Suprapubic skin (tissue), 4 donors: ENCODE data around the gene NLGN2. TPM values are rescaled to one million over a fixed set of nuclear protein-coding genes. Genes with fewer than 3 reads are reported as not detected.

ENCODE experiments used
- DNase-seq, 2 donors: peaks; one replicate each; pipeline ENCODE4 v3.0.0-alpha.2; 2019; ENCODE audit warnings: low spot score in 2 of 2
- H3K27ac ChIP-seq: fragments of 200-600 bp; sonication (generic); one replicate; pipeline ENCODE4 v1.5.1; 2019
- H3K27me3 ChIP-seq: fragments of 200-600 bp; sonication (generic); one replicate; pipeline ENCODE4 v1.5.1; 2019
- H3K36me3 ChIP-seq: fragments of 200-600 bp; sonication (generic); one replicate; pipeline ENCODE4 v1.5.1; 2019
- H3K4me1 ChIP-seq: fragments of 200-600 bp; sonication (generic); one replicate; pipeline ENCODE4 v1.5.1; 2019
- H3K4me3 ChIP-seq: fragments of 200-600 bp; sonication (generic); one replicate; pipeline ENCODE4 v1.5.1; 2019; ENCODE audit warnings: mild to moderate bottlenecking
- H3K9me3 ChIP-seq: fragments of 200-600 bp; sonication (generic); one replicate; pipeline ENCODE4 v1.5.1; 2019
- EP300 ChIP-seq: sonication (generic); formaldehyde crosslinking; IDR thresholded peaks from one replicate; pipeline ENCODE4 v1.6.1; 2017; ENCODE audit warnings: antibody characterized with exemption
- POLR2A ChIP-seq, 2 donors: fragments of 450-650 bp; IDR thresholded peaks; one replicate each; pipeline ENCODE4 v1.6.1; 2017; ENCODE audit warnings: antibody characterized with exemption in 2 of 2, mild to moderate bottlenecking in 2 of 2, moderate library complexity in 2 of 2
- POLR2AphosphoS5 ChIP-seq, 3 donors: sonication (generic); formaldehyde crosslinking; IDR thresholded peaks; one replicate each; pipeline ENCODE4 v1.6.1; 2017; ENCODE audit warnings: antibody characterized with exemption in 3 of 3
- WGBS: methylation state at CpG from one replicate; pipeline ENCODE4 v1.1.5; 2018; 5-methylcytosine and 5-hydroxymethylcytosine counted together
- total RNA-seq, 4 donors: library from RNA; depleted of rRNA; stranded (reverse); fragments of >200 nt; gene quantifications; one replicate each; pipeline ENCODE4 v1.1.0, GENCODE V29; 2016
- TF ChIP-seq, protein P1 (sequence below), 2 donors: fragments of 200-600 bp in 1 of 2; fragments of 450-650 bp in 1 of 2; sonication (generic) in 1 of 2; IDR thresholded peaks; one replicate each; pipeline ENCODE4 v1.5.1; 2016 to 2019; ENCODE audit warnings: antibody characterized with exemption in 2 of 2, mild to moderate bottlenecking in 1 of 2, moderate library complexity in 1 of 2

Gene NLGN2
- total RNA-seq, 4 donors from 2014 or later = 5.9 to 17.9 (median 8.1) TPM

DNA sequence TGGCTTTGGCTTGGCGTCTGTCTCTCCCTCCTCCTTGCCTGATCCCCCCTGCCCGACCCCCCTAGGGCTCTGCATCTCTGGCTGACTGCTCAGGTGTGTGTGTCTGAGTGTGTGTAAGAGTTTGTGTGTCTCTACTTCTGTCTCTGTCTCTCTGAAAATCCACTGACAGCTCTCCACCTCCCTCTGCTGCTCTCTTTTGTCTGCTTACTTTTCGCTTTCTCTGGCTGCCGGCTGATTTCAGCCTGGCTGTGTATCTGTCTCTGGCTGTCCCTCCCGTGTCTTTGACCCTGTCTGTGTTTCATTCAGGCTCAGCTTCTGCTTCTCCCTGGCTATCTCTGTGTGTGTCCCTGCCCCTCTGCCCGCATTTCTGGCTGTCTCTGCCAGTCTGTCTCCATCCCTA is 8.7 kb downstream of the NLGN2 start:
- H3K27ac ChIP-seq = no peak overlapping the region
- DNase-seq = no peak
- no peaks in the 10 kb centered on the region for H3K9me3 ChIP-seq
- H3K4me3 ChIP-seq = no peak overlapping the region
- H3K27me3 ChIP-seq = no peaks in the 10 kb centered on the region
- H3K4me1 ChIP-seq = no peaks in the 10 kb centered on the region
- peaks cover 27% of the 10 kb centered on the region for H3K36me3 ChIP-seq
- WGBS = 85% methylated on average over 6 of the region's 6 CpGs
- TF ChIP-seq EP300 (no peak), POLR2AphosphoS5 (IDR thresholded peaks at IDR 0.05) (no peak), POLR2A (IDR thresholded peaks at IDR 0.05) (no peak)
- TF ChIP-seq, protein P1, sequence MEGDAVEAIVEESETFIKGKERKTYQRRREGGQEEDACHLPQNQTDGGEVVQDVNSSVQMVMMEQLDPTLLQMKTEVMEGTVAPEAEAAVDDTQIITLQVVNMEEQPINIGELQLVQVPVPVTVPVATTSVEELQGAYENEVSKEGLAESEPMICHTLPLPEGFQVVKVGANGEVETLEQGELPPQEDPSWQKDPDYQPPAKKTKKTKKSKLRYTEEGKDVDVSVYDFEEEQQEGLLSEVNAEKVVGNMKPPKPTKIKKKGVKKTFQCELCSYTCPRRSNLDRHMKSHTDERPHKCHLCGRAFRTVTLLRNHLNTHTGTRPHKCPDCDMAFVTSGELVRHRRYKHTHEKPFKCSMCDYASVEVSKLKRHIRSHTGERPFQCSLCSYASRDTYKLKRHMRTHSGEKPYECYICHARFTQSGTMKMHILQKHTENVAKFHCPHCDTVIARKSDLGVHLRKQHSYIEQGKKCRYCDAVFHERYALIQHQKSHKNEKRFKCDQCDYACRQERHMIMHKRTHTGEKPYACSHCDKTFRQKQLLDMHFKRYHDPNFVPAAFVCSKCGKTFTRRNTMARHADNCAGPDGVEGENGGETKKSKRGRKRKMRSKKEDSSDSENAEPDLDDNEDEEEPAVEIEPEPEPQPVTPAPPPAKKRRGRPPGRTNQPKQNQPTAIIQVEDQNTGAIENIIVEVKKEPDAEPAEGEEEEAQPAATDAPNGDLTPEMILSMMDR (IDR thresholded peaks at IDR 0.05) = no peak

DNA sequence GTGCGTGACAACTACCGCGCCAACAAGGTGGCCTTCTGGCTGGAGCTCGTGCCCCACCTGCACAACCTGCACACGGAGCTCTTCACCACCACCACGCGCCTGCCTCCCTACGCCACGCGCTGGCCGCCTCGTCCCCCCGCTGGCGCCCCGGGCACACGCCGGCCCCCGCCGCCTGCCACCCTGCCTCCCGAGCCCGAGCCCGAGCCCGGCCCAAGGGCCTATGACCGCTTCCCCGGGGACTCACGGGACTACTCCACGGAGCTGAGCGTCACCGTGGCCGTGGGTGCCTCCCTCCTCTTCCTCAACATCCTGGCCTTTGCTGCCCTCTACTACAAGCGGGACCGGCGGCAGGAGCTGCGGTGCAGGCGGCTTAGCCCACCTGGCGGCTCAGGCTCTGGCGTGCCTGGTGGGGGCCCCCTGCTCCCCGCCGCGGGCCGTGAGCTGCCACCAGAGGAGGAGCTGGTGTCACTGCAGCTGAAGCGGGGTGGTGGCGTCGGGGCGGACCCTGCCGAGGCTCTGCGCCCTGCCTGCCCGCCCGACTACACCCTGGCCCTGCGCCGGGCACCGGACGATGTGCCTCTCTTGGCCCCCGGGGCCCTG is 9.5 kb downstream of the NLGN2 start:
- TF ChIP-seq EP300 (no peak), POLR2A (IDR thresholded peaks at IDR 0.05) (no peak), POLR2AphosphoS5 (IDR thresholded peaks at IDR 0.05) (no peak)
- TF ChIP-seq, protein P1 (IDR thresholded peaks at IDR 0.05) = no peak
- Histone ChIP-seq H3K36me3 (peaks cover 27% of the 10 kb centered on the region), H3K27me3 (no peaks in the 10 kb centered on the region), H3K9me3 (no peaks in the 10 kb centered on the region), H3K27ac (no peak overlapping the region), H3K4me1 (no peaks in the 10 kb centered on the region), H3K4me3 (no peak overlapping the region)
- 95% methylated on average over 48 of the region's 54 CpGs for WGBS
- DNase-seq = no peak

DNA sequence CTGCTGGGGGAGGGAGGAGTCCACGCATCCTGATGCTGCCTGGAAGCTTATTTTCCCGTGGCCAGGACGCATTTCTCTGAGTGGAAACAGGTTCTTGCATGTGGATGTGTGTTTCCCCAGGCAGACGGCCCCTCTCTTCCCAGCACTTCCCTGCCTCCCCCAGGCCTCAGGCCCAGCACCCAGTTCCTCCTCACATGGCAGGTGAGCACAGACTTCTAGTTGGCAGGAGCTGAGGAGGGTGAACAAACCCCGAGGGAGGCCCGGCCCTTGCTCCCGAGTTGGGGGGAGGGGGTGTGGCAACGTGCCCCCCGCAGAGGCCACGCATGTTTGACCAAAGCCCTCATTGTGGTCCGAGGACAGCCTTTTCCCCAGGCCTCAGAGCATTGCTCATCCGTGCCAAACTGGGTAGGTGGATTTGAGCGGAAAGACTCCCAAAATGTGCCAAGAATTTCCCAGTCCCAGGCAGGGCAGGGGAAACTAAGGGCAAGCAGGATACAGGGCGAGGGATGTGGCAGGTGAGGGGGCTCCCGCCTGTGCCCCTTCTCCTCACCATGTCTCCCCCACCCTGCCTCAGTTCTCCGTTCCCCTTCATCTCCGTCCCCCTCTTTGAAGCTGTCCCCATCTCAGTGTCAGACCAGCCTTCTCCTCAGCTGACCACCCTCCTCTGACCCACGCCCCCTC is 11.0 kb downstream of the NLGN2 start:
- Histone ChIP-seq H3K4me1 (no peaks in the 10 kb centered on the region), H3K27ac (no peak overlapping the region), H3K27me3 (no peaks in the 10 kb centered on the region), H3K36me3 (peaks cover 27% of the 10 kb centered on the region), H3K4me3 (no peak overlapping the region), H3K9me3 (no peaks in the 10 kb centered on the region)
- peak in 1 of 2 donors; percentile 51 for DNase-seq
- WGBS = 71% methylated on average over 16 of the region's 18 CpGs
- TF ChIP-seq, protein P1 (IDR thresholded peaks at IDR 0.05) = no peak
- no peak for TF ChIP-seq POLR2AphosphoS5 (IDR thresholded peaks at IDR 0.05)
- TF ChIP-seq POLR2A (IDR thresholded peaks at IDR 0.05) = no peak
- no peak for TF ChIP-seq EP300

DNA sequence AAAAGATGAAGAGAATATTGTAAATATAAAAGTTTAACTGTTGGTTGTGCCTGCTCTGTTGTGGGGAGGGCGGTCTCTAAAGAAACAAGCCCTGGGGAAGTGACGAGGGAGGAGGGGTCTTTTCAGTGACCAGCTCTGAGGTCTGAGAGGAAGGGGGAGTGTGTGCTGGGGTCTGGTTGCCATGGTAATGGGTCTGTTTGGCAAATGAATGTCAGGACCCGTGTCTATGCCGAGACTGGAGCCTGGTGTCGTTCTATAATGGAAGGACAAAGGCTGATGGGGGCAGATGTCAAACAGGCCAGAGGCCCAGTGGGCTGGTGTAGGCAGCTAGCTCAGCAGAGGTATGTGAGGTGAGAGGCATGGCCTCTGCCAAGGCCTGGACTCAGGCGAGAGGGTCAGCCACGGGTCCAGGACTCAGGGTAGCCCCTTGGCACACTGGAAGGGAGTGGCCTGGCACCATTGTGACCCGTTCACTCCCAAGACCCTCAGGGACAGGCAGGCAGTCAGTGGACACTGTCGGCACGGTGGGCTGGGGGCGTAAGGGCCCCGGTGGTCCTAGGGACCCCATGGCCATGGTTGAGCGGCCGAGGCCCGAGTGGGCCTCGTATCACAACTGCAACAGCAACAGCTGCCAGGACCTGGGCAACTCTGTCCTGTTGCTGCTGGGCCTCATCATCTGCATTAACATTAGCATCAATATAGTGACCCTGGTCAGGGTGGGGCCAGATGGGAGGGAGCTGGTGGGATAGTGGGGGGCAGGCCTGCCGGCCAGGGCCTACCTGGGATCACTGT is 12.4 kb downstream of the NLGN2 start, which contains the start of gene SPEM1:
Gene SPEM1, plus strand, starts transcription at position 506 of the 792 bp plus-strand sequence. Its CDS starts 61 bp downstream, at position 567.
- Histone ChIP-seq H3K27me3 (no peaks in the 10 kb centered on the region), H3K27ac (no peak within 1 kb of the TSS), H3K9me3 (no peaks in the 10 kb centered on the region), H3K4me1 (no peaks in the 10 kb centered on the region), H3K36me3 (peaks cover 23% of the 10 kb centered on the region), H3K4me3 (no peak within 1 kb of the TSS)
- 83% methylated on average over 16 of the region's 17 CpGs for WGBS
- TF ChIP-seq POLR2A (IDR thresholded peaks at IDR 0.05) (no peak), POLR2AphosphoS5 (IDR thresholded peaks at IDR 0.05) (no peak), EP300 (no peak)
- TF ChIP-seq, protein P1 (IDR thresholded peaks at IDR 0.05) = no peak
- DNase-seq = no peak

DNA sequence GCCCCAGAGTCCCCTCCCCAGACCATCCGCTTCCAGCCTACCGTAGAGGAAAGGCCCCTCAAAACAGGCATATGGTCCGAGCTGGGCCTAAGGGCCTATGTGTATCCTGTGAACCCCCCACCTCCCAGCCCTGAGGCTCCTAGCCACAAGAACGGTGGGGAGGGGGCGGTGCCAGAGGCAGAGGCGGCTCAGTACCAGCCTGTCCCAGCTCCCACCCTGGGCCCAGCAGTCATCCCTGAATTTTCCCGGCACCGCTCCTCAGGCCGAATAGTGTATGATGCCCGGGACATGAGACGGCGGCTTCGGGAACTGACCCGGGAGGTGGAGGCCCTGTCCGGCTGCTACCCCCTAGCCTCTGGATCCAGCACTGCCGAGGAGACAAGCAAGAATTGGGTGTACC is 13.5 kb downstream of the NLGN2 start:
- DNase-seq = peak in 1 of 2 donors; percentile 55
- Histone ChIP-seq H3K4me3 (no peak overlapping the region), H3K9me3 (no peaks in the 10 kb centered on the region), H3K27ac (no peak overlapping the region), H3K36me3 (peaks cover 15% of the 10 kb centered on the region), H3K27me3 (no peaks in the 10 kb centered on the region), H3K4me1 (no peaks in the 10 kb centered on the region)
- 91% methylated on average over 13 of the region's 16 CpGs for WGBS
- no peak for TF ChIP-seq EP300
- no peak for TF ChIP-seq POLR2A (IDR thresholded peaks at IDR 0.05)
- TF ChIP-seq, protein P1 (IDR thresholded peaks at IDR 0.05) = no peak
- TF ChIP-seq POLR2AphosphoS5 (IDR thresholded peaks at IDR 0.05) = no peak
